ENCODE data around the gene BANF2.
"Not testable (repeated sequence)": the region's sequence is repeated elsewhere in the genome, so short reads cannot be mapped to it uniquely, and the experiment has no call there.

BANF2 gene

DNA sequence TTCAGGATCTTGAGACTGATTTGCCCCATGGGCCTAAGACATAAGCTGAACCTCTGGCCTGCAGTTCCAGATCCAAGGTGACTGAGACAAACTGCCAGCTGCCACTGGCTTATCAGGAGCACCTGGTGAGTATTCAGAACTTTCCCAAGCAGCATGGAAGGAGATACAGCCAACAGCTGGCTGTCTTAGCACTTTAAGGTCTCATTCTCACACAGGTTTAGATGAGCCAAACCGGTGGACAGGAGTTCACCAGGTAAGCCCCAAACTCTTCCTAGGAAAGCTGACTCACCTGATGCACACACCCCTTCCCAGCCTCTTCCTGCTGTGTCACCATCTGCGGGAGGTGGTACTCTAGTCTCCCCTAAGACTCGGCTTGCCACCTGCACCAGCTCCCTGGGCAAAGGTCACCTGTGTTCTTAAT, at the start of gene BANF2:
Gene BANF2 (plus strand): TSS at position 36 of the 421 bp plus-strand sequence. CDS start 25,060 bp downstream, outside the sequence.
- no peak for DNase-seq (ENCODE audit: low spot score)

DNA sequence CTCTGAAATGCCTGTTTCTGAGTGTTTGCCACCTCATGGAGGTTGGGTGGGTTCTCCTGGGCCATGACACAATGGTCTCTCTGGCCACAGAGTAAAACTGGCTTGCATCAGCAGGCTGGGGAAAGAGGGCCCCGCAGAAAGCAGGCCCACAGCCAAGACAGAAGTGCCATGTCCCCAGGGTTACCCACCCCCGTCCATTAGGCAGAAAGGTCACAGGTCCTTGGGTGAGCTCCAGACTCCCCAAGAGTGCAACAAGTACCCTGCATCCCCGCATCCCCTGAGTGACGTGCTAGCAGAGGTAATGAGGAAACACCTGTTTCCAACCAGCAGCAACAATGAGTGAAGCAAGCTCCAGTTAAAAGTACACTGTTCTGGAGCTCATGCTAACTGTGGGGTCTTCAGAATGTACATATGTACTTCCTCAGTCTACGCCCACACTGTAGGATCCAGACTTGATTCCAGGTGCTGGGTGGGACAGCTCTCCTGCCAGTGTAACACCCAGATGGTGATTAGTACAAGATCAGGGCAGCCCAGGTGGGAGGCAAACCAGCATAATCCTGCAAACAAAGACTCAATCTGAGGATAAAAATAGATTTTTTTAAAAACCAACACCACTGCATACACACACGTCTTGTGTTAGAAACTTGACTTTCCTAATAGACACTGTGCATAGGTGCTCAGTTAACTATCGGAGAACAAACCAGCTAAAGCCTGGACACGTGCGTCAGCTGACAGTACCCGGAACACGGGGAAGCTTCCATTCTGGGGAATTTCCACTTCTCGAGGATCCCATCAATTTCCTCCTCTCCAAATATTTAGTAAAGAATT, 49.3 kb upstream of the BANF2 start:
- DNase-seq (ENCODE audit: low spot score) = no peak

DNA sequence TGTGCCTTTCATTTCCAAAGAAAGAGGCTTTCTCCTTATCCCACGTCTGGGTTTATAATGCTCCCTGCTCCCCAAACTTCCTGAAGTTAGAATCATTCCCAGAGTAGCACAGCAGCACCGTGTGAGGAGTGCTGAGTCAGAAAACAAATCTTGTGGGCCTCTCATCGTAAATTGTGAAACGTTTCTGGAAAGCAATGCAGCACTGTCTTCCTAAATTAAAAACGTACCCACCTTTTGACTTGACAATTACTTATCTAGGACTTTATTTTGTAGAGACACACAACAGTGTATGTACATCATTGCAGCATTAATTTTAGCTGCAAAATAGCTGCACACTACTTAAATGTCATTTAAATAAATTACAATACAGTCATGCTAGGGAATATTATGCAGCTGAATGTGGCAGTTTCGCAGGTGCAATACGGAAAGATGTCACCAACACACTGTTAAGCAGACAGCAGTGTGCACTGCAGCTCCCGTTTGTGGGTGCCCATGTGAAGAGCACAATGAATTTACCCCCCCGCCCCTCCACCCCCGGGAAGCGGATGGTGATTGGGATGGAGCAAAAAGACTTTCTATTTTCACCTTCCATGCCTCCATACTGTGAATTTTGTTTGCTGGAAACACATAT, 48.5 kb upstream of the BANF2 start:
- DNase-seq (ENCODE audit: low spot score) = no peak

DNA sequence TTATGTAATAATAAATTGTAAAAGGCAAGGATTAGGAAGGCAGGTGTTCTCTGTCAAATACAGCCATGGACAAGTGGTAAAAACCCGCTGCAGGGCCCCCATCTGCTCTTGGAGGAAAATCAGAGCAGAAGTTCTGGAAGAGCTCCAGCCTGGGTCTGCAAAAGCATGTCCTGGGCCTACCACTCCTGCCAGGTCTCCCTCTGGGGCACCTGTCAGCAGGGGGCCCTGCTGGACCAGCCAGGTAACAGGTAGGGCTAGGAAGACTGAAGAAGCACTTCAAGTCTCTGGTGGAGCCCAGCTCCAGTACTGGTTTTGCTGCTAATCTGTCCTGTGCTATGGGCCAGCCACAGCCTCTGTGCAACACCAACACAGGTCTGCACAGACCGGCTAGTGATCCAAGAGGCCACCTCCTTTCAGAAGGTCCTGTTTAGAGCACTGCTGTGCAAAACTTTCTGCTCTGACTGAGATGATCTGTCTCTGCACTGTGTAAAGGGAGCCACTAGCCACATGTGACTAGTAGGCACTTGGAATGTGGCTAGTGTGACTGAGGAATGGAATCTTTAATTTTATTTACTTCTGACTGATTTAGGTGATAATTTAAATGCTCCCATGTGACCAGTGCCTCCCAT, 47.9 kb upstream of the BANF2 start:
- DNase-seq (ENCODE audit: low spot score) = no peak

DNA sequence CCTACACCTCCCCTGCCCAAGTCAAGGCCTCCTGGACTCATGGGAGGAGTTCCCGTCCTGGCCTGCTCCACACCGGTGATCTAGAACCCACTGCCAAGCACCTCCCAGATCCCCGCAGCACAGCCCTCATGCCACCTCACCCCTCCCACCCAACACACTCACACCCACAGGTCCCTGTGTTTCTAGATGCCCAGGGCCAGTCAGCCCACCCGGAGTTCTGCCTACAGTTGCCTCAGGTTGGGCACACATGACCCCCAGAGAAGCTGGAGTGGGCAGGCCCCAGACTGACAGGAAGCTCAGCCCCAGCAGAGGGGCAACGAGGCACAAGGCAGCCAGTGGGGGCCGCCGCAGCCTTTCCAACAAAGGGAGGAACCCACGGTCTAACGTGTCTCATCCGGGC, 47.4 kb upstream of the BANF2 start:
- no peak for DNase-seq (ENCODE audit: low spot score)

DNA sequence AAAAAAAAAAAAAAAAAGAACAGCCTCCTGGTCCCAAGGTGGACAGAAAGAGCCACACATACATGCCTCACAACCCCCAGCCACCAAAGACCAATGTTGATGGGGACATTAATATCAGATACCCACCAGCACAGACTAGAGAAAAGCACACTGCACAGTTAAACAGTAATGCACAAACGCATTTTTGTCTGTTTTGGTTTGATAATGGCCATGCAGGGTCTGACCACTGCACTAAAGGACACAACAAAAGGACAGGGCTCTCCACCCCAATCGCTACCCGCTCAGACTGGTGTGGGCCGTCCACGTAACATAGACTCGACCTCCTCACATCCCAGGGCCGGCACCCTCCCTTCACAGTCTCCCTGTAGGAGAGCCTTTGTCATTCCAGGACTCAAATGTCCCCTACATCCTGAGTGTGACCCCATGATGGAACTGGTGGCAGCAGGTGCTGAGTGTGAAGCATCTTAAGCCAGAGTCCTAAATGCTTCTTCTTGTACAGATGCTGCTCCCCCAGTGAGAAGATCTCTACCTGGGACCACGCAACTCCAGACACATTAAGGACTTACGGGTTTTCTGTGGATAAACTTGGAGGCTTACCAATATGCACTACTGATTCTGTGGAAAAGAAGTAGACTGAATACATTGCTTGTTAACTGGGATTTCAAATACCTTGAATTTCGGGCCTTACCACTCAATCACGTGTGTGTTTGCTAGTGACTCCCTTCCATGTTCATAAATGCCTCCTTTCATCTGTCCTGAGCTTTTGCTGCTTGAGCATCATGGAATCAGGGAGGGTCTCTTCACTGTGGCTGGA, 45.7 kb upstream of the BANF2 start:
- DNase-seq (ENCODE audit: low spot score) = no peak

DNA sequence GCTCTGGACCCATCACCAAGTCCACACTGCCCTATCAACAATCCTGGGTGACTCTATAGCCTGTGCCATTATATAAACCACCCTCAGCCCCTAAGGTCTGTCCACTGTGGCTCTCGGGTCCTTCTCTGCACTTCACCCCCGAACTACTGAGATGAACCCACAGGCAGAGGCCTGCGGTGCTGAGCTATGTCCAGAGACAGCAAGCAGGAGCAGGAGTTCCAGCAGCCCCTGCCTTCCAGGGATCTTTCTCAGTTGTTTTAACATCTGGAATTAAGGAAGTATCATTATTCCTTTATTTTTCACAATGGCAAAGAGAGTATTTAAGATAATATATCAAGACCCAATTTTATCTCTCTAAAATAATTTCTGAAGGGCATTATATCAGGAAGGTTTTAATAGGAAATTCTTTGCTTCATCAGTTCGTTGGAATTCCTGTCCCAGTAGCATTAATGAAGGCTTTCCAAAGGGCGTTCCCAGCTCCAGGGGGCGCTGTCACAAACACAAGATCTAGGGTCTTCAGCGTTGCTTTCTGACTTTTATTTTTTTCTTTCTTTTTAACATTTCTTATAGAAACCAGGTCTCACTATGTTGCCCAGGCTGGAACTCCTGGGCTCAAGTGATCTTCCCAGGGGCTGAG, 45.0 kb upstream of the BANF2 start:
- peak; percentile 33 for DNase-seq (ENCODE audit: low spot score)

DNA sequence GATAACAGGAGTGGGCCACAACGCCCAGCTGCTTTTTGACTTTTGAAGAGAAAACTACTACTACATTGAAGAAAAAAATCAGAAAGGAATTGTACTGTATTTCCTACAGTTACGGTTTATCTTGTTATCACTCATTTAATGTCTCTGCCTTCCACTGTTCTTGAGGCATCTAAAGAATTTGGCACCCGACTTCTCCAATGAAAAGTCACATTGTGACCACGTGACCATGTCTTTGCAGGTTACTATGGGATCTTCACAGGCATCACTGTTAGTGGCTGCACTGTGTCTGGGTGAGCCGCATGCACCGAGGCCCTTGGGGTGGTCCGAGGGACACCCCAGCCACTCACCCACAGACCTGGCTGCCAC, 44.5 kb upstream of the BANF2 start:
- DNase-seq (ENCODE audit: low spot score) = no peak

DNA sequence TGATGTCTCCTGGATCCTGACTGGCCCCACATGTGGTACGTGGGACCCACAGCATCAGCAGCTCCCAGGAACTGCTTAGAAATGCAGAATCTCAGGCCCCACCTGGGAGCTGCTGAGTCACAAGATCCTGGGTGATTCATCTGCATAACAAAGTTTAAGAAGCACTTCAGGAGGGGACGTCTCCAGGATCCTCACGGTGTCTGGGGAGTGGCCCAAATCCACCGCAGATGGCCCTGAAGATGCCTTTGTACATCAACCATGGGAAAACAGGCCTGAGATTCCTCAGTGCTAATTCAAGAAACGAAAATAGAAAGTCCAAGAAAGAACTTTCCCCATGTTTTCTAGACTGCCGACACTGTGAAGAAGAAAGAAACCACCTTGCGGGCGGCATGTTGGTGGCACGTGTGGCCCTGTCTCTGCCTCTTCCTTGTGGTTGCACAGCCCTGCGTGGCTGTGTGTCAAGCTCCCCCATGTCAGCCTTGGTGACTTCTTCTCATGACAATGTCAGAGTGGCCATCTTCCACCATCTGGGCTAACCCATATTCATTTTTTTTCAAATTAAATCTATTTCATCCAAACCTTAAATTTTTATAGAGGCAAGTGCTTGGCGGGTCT, 43.8 kb upstream of the BANF2 start:
- no peak for DNase-seq (ENCODE audit: low spot score)

DNA sequence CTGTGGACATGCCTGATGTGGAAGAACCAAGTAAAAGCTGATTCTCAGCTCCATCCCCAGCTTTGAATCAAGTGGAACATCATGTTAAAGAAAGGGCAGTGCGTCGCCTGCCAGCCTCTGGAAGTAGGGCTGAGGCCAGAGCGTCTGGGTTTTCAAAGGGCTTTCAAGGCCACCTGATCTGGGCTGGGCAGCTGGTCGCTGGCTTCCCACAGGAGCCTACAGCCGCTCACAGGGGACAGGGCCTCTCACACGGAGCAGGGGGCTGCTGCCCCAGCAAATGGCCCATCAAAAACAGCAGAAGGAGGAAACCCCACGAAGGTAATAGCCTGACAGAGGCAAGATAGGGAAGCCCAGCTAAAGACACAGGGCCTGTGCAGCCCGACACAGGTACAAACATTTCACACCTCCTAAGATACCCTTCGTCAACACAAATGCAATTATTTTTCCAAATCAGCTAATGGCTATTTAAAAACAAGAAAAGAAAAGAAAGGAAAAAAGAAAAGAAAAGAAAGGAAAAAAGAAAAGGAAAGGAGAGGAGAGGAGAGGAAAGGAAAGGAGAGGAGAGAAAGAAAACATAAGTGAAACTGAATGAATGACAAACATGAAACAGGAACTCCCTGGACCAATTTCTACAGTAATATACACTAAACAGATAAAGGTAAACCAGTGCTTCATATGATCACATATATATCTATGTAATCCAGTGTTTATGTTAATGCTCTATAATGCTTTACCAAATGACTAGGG, 42.5 kb upstream of the BANF2 start:
- no peak for DNase-seq (ENCODE audit: low spot score)

DNA sequence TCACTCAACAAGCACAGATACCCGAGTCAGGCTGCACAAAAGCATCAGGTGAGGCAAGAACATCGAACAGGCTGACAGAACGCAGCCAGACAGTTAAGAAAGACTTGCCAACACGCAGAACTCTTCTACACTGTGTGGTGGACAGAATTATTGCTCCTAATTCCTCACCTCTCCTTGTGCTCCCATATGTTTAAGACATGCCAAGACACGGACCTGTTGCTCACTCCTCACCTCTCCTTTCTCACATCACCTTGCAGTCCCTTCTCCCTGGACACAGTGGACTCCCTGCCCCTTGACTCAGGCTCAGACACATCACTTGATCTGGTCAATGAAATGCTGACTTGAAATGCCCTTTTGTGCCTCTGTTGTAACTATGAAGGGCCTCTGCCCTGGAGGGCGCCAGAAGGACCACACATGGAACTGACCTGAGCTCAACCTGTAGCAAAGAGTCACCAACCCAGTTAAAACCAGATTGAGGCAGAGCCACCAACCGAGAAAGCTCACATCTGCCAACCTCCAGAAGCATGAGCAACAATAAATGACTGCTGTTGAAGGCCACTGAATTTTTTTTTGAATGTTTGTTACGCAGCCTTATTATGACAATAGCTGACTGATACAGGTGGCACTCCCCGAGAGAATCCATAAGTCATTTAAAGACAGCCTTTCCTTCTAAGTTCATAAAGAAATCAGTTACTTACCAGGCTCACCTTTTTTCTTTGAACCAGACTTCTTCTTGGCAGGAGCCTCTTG, 41.7 kb upstream of the BANF2 start:
- DNase-seq (ENCODE audit: low spot score) = no peak

DNA sequence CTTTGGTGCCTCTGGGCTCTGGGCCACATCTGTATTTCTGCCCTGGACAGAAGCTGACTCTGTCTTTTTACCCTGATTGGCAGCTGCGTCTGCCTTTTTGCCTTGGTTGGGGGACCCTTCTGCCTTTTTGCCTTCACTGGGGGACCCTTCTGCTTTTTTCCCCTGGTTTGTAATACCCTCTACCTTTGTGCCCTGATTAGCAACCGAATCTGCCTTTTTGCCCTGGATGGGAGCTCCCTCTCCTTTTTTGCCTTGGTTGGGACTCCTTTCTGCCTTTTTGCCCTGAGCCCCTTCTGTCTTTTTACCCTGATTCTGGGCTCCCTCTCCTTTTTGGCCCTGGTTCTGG, 41.1 kb upstream of the BANF2 start:
- no peak for DNase-seq (ENCODE audit: low spot score)

DNA sequence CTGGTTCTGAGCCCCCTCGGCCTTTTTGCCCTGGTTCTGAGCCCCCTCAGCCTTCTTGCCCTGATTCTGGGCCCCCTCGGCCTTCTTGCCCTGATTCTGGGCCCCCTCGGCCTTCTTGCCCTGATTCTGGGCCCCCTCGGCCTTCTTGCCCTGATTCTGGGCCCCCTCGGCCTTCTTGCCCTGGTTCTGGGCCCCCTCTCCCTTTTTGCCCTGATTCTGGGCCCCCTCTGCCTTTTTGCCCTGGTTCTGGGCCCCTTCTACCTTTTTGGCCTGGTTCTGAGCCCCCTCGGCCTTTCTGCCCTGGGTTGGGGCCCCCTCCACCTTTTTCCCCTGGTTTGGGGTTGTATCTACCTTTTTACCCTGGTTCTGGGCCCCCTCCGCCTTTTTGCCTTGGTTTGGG, 40.4 kb upstream of the BANF2 start:
- DNase-seq (ENCODE audit: low spot score) = not testable (repeated sequence)

DNA sequence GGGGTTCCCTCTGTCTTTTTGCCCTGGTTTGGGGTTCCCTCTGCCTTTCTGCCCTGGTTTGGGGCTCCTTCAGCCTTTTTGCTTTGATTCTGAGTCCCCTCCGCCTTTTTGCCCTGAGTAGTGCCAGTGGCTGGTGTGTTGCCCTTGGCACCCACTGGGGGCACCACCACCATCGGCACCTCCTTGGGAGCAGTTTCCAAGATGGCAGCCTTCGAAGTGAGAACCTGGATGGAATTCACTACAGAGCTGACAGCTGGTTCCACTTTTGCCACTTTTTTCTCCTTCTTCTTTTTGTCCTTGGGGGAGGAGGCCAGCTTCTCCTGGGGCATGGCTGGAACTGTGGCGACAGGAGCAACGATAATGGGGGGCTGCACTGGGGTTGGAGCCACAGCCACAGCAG, 40.0 kb upstream of the BANF2 start:
- DNase-seq (ENCODE audit: low spot score) = no peak

DNA sequence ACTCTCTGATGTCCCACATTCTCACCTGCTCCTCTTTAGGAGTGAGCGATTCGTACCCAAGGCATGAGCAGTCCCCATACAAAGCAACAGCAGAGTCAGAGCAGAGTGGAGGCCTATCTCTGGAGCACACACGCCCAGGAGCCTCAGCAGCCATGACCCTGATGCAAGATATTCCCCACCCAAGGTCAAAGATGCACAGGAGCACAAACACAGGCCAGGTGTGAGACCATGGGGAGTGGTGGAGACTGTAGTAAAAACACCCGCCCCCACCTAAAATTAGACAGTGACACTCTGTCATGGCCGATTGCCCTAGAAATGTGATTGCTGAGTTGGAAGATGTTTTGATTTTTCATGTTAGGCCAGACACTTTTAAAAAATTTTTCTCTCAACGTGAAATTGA, 39.1 kb upstream of the BANF2 start:
- DNase-seq (ENCODE audit: low spot score) = no peak

DNA sequence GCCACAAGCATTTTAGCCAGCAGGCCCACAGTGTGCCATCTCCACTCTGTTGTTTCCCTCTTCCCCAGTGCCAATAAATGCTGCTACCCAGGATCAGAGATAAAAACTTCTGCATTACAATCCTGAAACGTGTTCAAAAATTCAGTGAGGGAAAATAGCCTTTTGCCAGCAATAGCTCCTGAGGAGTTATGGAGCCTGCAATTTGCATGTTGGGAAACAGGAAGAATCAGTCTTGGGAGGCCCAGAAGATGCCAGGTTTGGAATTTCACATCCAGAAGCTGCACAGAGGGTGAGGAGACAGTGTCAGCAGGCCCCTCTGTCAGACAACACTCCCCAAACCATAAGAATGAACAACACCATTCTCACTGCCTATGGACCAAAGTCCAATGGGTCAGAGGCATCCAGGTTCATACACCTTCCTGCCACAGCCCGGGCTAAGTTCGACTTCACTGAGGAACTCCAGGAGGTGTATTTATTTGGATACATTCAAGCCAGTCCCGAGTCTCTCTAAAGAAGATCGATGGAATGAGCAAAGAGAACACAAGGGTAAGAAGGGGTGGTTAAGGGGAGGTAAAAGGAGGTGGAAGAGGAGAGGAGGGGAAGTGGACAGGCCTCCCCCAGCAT, 38.5 kb upstream of the BANF2 start:
- no peak for DNase-seq (ENCODE audit: low spot score)

DNA sequence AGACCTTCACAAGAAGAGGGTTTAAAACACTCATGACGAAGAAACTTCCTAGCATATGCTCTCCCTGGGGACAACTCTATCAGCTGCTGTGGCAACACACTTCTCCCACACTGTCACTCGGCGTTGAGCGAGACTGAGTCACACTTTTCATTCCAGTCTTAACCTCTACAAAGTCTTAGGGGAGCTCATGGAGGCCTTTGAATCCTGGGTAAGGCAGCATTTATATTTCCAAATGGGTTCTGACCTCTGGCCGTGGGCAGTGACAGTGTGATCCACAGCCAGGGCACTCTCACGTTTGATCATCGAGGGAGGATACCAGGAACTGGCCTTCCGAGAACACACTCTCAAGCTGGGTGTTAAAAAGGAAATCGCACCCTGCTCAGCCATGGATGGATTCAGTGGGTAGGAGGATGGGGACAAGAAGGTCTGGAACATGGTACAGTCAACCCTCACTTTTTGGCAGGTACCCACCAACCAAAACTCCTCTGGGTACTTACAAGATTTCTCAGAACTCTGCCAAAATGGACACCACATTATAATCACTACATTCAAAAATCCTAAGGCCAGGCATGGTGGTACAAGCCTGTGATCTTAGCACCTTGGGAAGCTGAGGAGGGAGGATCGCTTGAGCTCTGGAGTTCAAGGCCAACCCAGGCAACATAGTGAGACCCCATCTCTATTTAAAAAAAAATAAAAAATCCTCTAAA, 37.3 kb upstream of the BANF2 start:
- no peak for DNase-seq (ENCODE audit: low spot score)

DNA sequence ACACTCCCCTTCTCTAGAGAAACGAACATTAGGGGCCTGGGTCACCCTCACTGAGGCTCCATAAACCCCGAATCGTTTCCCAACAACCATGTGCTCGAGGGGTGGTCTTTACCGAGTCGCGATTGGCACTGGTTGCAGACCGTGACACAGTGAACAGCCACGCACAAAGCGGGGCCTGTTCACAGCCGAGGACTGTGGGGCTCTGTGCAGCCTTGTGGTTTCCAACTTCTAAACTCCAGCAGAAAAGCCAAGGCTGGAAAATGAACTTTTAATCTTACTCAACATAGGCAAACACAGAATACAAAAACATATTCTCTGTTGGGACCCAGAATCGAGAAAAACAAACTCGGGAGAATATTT, 36.7 kb upstream of the BANF2 start:
- no peak for DNase-seq (ENCODE audit: low spot score)

DNA sequence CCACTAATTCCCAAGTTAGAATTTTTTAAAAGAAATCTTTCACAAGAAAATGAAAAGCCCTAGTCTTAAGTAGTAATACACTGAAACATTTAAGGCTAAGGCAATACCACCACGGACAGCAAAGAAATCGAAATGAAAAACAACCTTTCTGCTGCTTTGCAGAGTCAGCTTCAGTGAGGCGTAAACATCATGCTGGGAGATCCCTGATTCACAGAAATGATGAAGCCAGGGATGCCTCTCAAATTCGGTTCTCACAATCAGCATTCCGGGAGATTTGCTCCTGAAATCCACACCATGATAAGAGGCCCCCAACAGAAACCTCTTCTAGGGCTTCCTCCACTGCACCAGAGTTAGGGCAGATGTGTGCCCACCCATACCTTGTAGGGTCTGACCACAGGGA, 36.3 kb upstream of the BANF2 start:
- DNase-seq (ENCODE audit: low spot score) = no peak
